22Rv1 (cell line): ENCODE data around the gene HEG1.

Source experiments
- CTCF ChIP-seq: fragments of 450-650 bp; IDR thresholded peaks from 2 replicates; pipeline ENCODE4 v1.5.1; 2017; ENCODE audit warnings: mild to moderate bottlenecking
- ZFX ChIP-seq: fragments of 450-650 bp; IDR thresholded peaks from 2 replicates; pipeline ENCODE4 v1.6.1; 2017; ENCODE audit warnings: antibody characterized with exemption, borderline replicate concordance

DNA sequence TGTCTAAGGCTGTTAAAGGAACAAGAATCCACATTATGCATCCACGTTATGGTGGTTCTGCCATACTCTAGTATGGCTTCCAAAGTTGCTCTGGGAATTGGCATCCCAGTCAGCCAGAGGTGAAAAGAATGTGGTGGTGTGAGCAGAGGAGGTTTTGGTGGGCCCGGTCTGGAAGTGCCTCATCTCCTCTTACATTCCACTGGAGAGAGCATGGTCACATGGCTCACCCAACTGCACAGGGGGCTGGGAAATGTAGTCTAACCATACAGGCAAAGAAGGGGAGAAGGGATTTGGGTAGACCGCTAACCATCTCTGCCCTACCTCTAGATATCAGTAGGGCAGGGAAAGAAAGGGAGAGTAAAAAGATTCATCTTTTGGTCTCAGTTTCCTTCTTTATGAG lies 3.2 kb upstream of the HEG1 start:
- no peak for TF ChIP-seq CTCF
- no peak for TF ChIP-seq ZFX
